Skeletal muscle tissue (tissue), 4 donors: Measurements from ENCODE around the gene PSPN. TPM values are rescaled to one million over a fixed set of nuclear protein-coding genes. Genes with fewer than 3 reads are reported as not detected.
"Not testable (repeated sequence)": the region's sequence is repeated elsewhere in the genome, so short reads cannot be mapped to it uniquely, and the experiment has no call there.

ENCODE experiments used
- H3K27ac ChIP-seq: one replicate; pipeline ENCODE4 v1.7.0; 2013; ENCODE audit warnings: mild to moderate bottlenecking, low read depth, low read length, inconsistent platforms
- H3K27me3 ChIP-seq, 3 donors: one replicate each; pipeline ENCODE4 v1.7.0; 2013; ENCODE audit warnings: low read length in 3 of 3; ENCODE audit not compliant: control insufficient read depth in 3 of 3, insufficient read depth in 3 of 3
- H3K36me3 ChIP-seq, 3 donors: one replicate each; pipeline ENCODE4 v1.7.0; 2013; ENCODE audit warnings: low read length in 3 of 3; ENCODE audit not compliant: control insufficient read depth in 3 of 3, insufficient read depth in 3 of 3
- H3K4me1 ChIP-seq, 3 donors: one replicate each; pipeline ENCODE4 v1.7.0; 2013; ENCODE audit warnings: low read length in 3 of 3, mild to moderate bottlenecking in 3 of 3; ENCODE audit not compliant: control insufficient read depth in 3 of 3, insufficient read depth in 3 of 3
- H3K4me3 ChIP-seq, 3 donors: one replicate each; pipeline ENCODE4 v1.7.0; 2013; ENCODE audit warnings: low read length in 3 of 3
- H3K9ac ChIP-seq, 3 donors: one replicate each; pipeline ENCODE4 v1.7.0; 2013; ENCODE audit warnings: low read length in 3 of 3, mild to moderate bottlenecking in 3 of 3, moderate library complexity in 2 of 3, low read depth in 1 of 3
- H3K9me3 ChIP-seq, 3 donors: one replicate each; pipeline ENCODE4 v1.7.0; 2013; ENCODE audit warnings: low read length in 3 of 3; ENCODE audit not compliant: control insufficient read depth in 3 of 3
- total RNA-seq: library from RNA; depleted of rRNA; stranded (reverse); fragments of >200 nt; gene quantifications from one replicate; pipeline ENCODE4 v1.2.3, GENCODE V29; 2014
- donor health status: Osteomylitis.

Gene PSPN
- total RNA-seq, 1 donor from 2014 or later = 1.0 TPM

GRCh38 chr19:6373813-6374108 is 2.0 kb downstream of the PSPN start:
- H3K9me3 ChIP-seq = no peaks in the 10 kb centered on the region
- H3K4me3 ChIP-seq = peak overlapping the region; percentile 38 to 60 (median 56)
- peak overlapping the region; percentile 56 for H3K27ac ChIP-seq
- peaks cover 23 to 29% (median 27%) of the 10 kb centered on the region in 3 donors for H3K4me1 ChIP-seq
- H3K36me3 ChIP-seq = peaks cover under 1 to 8% (median 1%) of the 10 kb centered on the region in 3 donors
- H3K27me3 ChIP-seq = no peaks in the 10 kb centered on the region
- peak overlapping the region in 1 of 3 donors; percentile 11 for H3K9ac ChIP-seq

- H3K27me3 ChIP-seq = no peaks in the 10 kb centered on the region
Measured at GRCh38 chr19:6373096-6373812, 2.5 kb downstream of the PSPN start.

DNA sequence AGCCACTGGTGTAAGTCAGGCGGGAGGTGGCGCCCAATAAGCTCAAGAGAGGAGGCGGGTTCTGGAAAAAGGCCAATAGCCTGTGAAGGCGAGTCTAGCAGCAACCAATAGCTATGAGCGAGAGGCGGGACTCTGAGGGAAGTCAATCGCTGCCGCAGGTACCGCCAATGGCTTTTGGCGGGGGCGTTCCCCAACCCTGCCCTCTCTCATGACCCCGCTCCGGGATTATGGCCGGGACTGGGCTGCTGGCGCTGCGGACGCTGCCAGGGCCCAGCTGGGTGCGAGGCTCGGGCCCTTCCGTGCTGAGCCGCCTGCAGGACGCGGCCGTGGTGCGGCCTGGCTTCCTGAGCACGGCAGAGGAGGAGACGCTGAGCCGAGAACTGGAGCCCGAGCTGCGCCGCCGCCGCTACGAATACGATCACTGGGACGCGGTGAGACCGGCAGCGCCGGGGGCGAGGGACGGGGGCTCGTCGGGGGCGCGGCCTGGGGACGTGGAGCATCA is 3.1 kb downstream of the PSPN start, which contains the start of gene ALKBH7:
ALKBH7 (plus strand) TSS at position 201 of the 502 bp plus-strand sequence; CDS start at position 228, 27 bp downstream.
- Histone ChIP-seq H3K4me3 (peak within 1 kb of the TSS; percentile 89 to 96 (median 94)), H3K27ac (peak within 1 kb of the TSS; percentile 99), H3K27me3 (no peaks in the 10 kb centered on the region), H3K9ac (peak within 1 kb of the TSS; percentile 89 to 99 (median 92)), H3K9me3 (no peaks in the 10 kb centered on the region), H3K4me1 (peaks cover 19 to 23% (median 20%) of the 10 kb centered on the region in 3 donors), H3K36me3 (peaks cover 10 to 19% (median 13%) of the 10 kb centered on the region in 3 donors)

More at GRCh38 chr19:6373096-6373812, 2.5 kb downstream of the PSPN start:
- peak overlapping the region; percentile 99 for H3K27ac ChIP-seq
- peak overlapping the region; percentile 79 to 96 (median 94) for H3K4me3 ChIP-seq
- H3K4me1 ChIP-seq = peaks cover 23 to 28% (median 25%) of the 10 kb centered on the region in 3 donors
- H3K36me3 ChIP-seq = peaks cover 5 to 13% (median 7%) of the 10 kb centered on the region in 3 donors
- H3K9ac ChIP-seq = peak overlapping the region; percentile 89 to 99 (median 92)
- no peaks in the 10 kb centered on the region for H3K9me3 ChIP-seq

- no peak overlapping the region for H3K9ac ChIP-seq
- H3K4me3 ChIP-seq = no peak overlapping the region
- peaks cover 27 to 34% (median 33%) of the 10 kb centered on the region in 3 donors for H3K36me3 ChIP-seq
- peaks cover 3 to 8% (median 7%) of the 10 kb centered on the region in 3 donors for H3K4me1 ChIP-seq
- no peak overlapping the region for H3K27ac ChIP-seq
- H3K9me3 ChIP-seq = no peaks in the 10 kb centered on the region
- no peaks in the 10 kb centered on the region for H3K27me3 ChIP-seq
Measured at GRCh38 chr19:6364353-6364752, 11.4 kb downstream of the PSPN start.

- Histone ChIP-seq H3K27me3 (no peaks in the 10 kb centered on the region), H3K9ac (peak overlapping the region; percentile 80 to 85 (median 85)), H3K36me3 (peaks cover 17 to 20% (median 18%) of the 10 kb centered on the region in 3 donors), H3K4me3 (peak overlapping the region; percentile 78 to 91 (median 83)), H3K27ac (peak overlapping the region; percentile 77), H3K9me3 (no peaks in the 10 kb centered on the region), H3K4me1 (peaks cover 10 to 17% (median 16%) of the 10 kb centered on the region in 3 donors)
Measured at GRCh38 chr19:6362351-6362801, 13.4 kb downstream of the PSPN start.

GRCh38 chr19:6362027-6362350 is 13.7 kb downstream of the PSPN start:
- Histone ChIP-seq H3K4me3 (peak overlapping the region; percentile 78 to 91 (median 83)), H3K9me3 (no peaks in the 10 kb centered on the region)

DNA sequence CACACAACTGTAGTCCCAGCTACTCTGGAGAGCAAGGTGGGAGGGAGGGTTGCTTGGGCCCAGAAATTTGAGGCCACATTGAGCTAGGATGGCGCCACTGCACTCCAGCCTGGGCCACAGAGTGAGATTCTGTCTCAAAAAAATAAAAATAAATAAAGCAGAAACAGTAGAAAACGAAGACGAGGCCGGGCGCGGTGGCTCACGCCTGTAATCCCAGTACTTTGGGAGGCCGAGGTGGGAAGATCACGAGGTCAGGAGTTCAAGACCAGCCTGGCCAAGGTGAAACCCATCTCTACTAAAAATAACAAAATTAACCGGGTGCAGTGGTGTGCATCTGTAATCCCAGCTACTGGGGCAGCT is 14.9 kb downstream of the PSPN start:
- H3K36me3 ChIP-seq = peaks cover 7 to 11% (median 10%) of the 10 kb centered on the region in 3 donors
- peak overlapping the region in 2 of 3 donors; percentile 10 to 85 for H3K9ac ChIP-seq
- H3K27ac ChIP-seq = peak overlapping the region; percentile 77
- H3K27me3 ChIP-seq, H3K9me3 ChIP-seq: not testable (repeated sequence)
- peaks cover 10 to 17% (median 16%) of the 10 kb centered on the region in 3 donors for H3K4me1 ChIP-seq
- peak overlapping the region; percentile 49 to 91 (median 51) for H3K4me3 ChIP-seq

More at GRCh38 chr19:6362027-6362350, 13.7 kb downstream of the PSPN start:
- peak overlapping the region; percentile 77 for H3K27ac ChIP-seq
- peak overlapping the region; percentile 80 to 85 (median 85) for H3K9ac ChIP-seq
- no peaks in the 10 kb centered on the region for H3K27me3 ChIP-seq
- peaks cover 10 to 17% (median 16%) of the 10 kb centered on the region in 3 donors for H3K4me1 ChIP-seq
- peaks cover 16 to 19% (median 18%) of the 10 kb centered on the region in 3 donors for H3K36me3 ChIP-seq

DNA sequence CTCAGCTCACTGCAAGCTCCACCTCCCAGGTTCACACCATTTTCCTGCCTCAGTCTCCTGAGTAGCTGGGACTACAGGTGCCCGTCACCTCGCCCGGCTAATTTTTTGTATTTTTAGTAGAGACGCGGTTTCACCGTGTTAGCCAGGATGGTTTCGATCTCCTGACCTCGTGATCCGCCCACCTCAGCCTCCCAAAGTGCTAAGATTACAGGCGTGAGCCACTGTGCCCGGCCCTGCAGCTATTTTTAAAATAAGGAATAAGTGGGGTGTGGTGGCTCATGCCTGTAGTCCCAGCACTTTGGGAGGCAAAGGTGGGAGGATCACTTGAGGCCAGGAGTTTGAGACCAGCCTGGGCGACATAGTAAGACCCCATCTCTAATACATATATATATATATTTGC is 15.3 kb downstream of the PSPN start:
- not testable (repeated sequence) for H3K9ac ChIP-seq, H3K36me3 ChIP-seq, H3K4me3 ChIP-seq, H3K9me3 ChIP-seq, H3K27ac ChIP-seq, H3K27me3 ChIP-seq
- H3K4me1 ChIP-seq = peaks cover 10 to 17% (median 16%) of the 10 kb centered on the region in 3 donors

DNA sequence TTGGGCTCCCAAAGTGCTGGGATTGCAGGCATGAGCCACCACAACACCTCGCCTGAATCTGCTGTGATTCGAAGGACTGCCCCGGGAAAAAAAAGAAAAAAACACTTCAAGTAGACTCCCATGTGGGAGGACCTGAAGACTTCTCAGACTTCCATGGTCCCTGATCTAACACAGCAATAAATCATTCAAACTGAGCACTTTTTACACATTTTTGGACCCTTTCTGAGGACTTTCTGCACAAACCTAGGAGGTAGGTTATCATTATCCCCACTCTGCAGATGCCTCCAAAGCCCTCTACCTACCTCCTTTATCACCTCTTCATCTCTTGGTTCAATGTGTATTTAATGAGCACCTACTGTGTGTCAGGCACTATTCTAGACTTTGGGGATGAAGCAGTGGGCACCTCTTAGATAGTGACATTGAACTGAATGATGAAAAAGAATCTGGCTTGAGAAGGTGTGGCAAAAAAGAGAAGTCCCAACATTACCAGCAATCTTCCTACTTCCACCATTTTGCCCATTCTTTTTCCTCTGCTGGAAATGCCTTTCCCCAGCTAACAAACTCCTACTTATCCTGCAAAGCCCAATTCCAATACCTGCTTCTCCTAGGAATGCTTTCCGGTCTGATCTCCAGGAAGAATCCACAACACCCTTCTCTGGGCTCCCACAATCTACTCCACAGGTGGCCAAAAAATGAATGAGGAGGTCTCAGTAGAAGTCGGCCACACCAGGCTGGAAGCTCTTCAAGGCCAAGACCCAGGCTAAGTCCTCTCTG is 16.0 kb downstream of the PSPN start:
- Histone ChIP-seq H3K4me1 (peaks cover 10 to 17% (median 16%) of the 10 kb centered on the region in 3 donors), H3K9me3 (no peaks in the 10 kb centered on the region), H3K36me3 (peaks cover 0 to 5% (median 4%) of the 10 kb centered on the region in 3 donors), H3K27ac (no peak overlapping the region), H3K9ac (no peak overlapping the region), H3K27me3 (no peaks in the 10 kb centered on the region), H3K4me3 (no peak overlapping the region)
